HepG2 (cell line): ENCODE data around the gene VAMP8. TPM values are rescaled to one million over a fixed set of nuclear protein-coding genes. Genes with fewer than 3 reads are reported as not detected.

ENCODE experiments used
- FOXO1 ChIP-seq: sonication (generic); formaldehyde crosslinking; IDR thresholded peaks from 2 replicates; pipeline ENCODE4 v1.4.0; 2020; ENCODE audit warnings: missing genetic modification reagents
- HES4 ChIP-seq: sonication (generic); formaldehyde crosslinking; IDR thresholded peaks from 2 replicates; pipeline ENCODE4 v1.9.0; 2021; ENCODE audit warnings: mild to moderate bottlenecking, missing genetic modification reagents, borderline replicate concordance
- KDM4B ChIP-seq: sonication (generic); formaldehyde crosslinking; IDR thresholded peaks from 2 replicates; pipeline ENCODE4 v1.4.0; 2020; ENCODE audit warnings: missing genetic modification reagents
- KLF13 ChIP-seq: sonication (generic); formaldehyde crosslinking; IDR thresholded peaks from 2 replicates; pipeline ENCODE4 v1.4.0; 2020; ENCODE audit warnings: mild to moderate bottlenecking, missing genetic modification reagents
- MYPOP ChIP-seq: sonication (generic); formaldehyde crosslinking; IDR thresholded peaks from 2 replicates; pipeline ENCODE4 v1.8.1; 2023; ENCODE audit warnings: mild to moderate bottlenecking, moderate library complexity, missing genetic modification reagents
- NFE2 ChIP-seq: sonication (generic); formaldehyde crosslinking; IDR thresholded peaks from 2 replicates; pipeline ENCODE4 v1.4.0; 2020; ENCODE audit warnings: missing genetic modification reagents
- PCBP2 ChIP-seq: fragments of 200-400 bp; formaldehyde crosslinking; optimal IDR thresholded peaks from 2 replicates; pipeline ENCODE3; 2018; ENCODE audit warnings: low read length, low read depth; ENCODE audit not compliant: poor library complexity, severe bottlenecking
- PPARG ChIP-seq: conservative IDR thresholded peaks from 2 replicates; pipeline ENCODE4 v1.6.1; 2016; ENCODE audit warnings: missing biosample characterization, missing genetic modification reagents
- RAD21 ChIP-seq: fragments of 450-650 bp; formaldehyde crosslinking; IDR thresholded peaks from 2 replicates; pipeline ENCODE4 v1.5.0; 2020; ENCODE audit warnings: mild to moderate bottlenecking
- REPIN1 ChIP-seq: sonication (generic); formaldehyde crosslinking; IDR thresholded peaks from 2 replicates; pipeline ENCODE4 v1.8.0; 2022; ENCODE audit warnings: missing genetic modification reagents, low read depth, mild to moderate bottlenecking, borderline replicate concordance
- THAP7 ChIP-seq: sonication (generic); formaldehyde crosslinking; IDR thresholded peaks from 2 replicates; pipeline ENCODE4 v1.8.1; 2023; ENCODE audit warnings: mild to moderate bottlenecking, missing genetic modification reagents
- THYN1 ChIP-seq: sonication (generic); formaldehyde crosslinking; IDR thresholded peaks from 2 replicates; pipeline ENCODE4 v1.8.1; 2023; ENCODE audit warnings: low read depth, mild to moderate bottlenecking, moderate library complexity, missing genetic modification reagents, borderline replicate concordance
- ZFP36L2 ChIP-seq: sonication (generic); formaldehyde crosslinking; IDR thresholded peaks from 2 replicates; pipeline ENCODE4 v1.4.0; 2020; ENCODE audit warnings: missing genetic modification reagents
- ZIK1 ChIP-seq: sonication (generic); formaldehyde crosslinking; IDR thresholded peaks from 2 replicates; pipeline ENCODE4 v1.5.0; 2020; ENCODE audit warnings: mild to moderate bottlenecking, low read depth, missing genetic modification reagents, borderline replicate concordance
- ZKSCAN5 ChIP-seq: sonication (generic); formaldehyde crosslinking; IDR thresholded peaks from 2 replicates; pipeline ENCODE4 v1.5.1; 2020; ENCODE audit warnings: mild to moderate bottlenecking, missing genetic modification reagents
- ZNF124 ChIP-seq: sonication (generic); formaldehyde crosslinking; IDR thresholded peaks from 2 replicates; pipeline ENCODE4 v1.4.0; 2020; ENCODE audit warnings: missing genetic modification reagents
- ZNF232 ChIP-seq: sonication (generic); formaldehyde crosslinking; IDR thresholded peaks from 2 replicates; pipeline ENCODE4 v1.4.0; 2020; ENCODE audit warnings: missing genetic modification reagents, borderline replicate concordance
- ZNF235 ChIP-seq: sonication (generic); formaldehyde crosslinking; IDR thresholded peaks from 2 replicates; pipeline ENCODE4 v1.8.1; 2023; ENCODE audit warnings: mild to moderate bottlenecking, missing genetic modification reagents, borderline replicate concordance
- ZNF296 ChIP-seq: sonication (generic); formaldehyde crosslinking; conservative IDR thresholded peaks from 2 replicates; pipeline ENCODE4 v1.5.0; 2020; ENCODE audit warnings: mild to moderate bottlenecking, missing genetic modification reagents
- ZNF569 ChIP-seq: sonication (generic); formaldehyde crosslinking; IDR thresholded peaks from 2 replicates; pipeline ENCODE4 v1.5.0; 2020; ENCODE audit warnings: mild to moderate bottlenecking, missing genetic modification reagents, moderate library complexity, borderline replicate concordance
- ZNF609 ChIP-seq: sonication (generic); formaldehyde crosslinking; IDR thresholded peaks from 2 replicates; pipeline ENCODE4 v1.4.0; 2020; ENCODE audit warnings: mild to moderate bottlenecking, missing genetic modification reagents, borderline replicate concordance
- ZNF780A ChIP-seq: sonication (generic); formaldehyde crosslinking; IDR thresholded peaks from 2 replicates; pipeline ENCODE4 v1.8.0; 2022; ENCODE audit warnings: mild to moderate bottlenecking, missing genetic modification reagents, moderate library complexity
- ZNF878 ChIP-seq: sonication (generic); formaldehyde crosslinking; IDR thresholded peaks from 2 replicates; pipeline ENCODE4 v1.8.1; 2023; ENCODE audit warnings: mild to moderate bottlenecking, missing genetic modification reagents, moderate library complexity
- polyA plus RNA-seq, 8 experiments: library from polyadenylated mRNA; depleted of rRNA in 3 of 8; stranded (reverse) in 7 of 8; unstranded in 1 of 8; fragments of >200 nt; fragmentation: Illumina TruSeq in 4 of 8; extraction: Trizol in 4 of 8; gene quantifications; 2 replicates each; pipeline versions ENCODE4 v1.2.1 to v1.2.3, GENCODE V29; 2011 to 2016; ENCODE audit warnings: low read depth in 4 of 8, missing spikeins in 1 of 8, mixed read lengths in 1 of 8; ENCODE audit not compliant: insufficient read depth in 1 of 8
- total RNA-seq, 5 experiments: library from RNA; depleted of rRNA; stranded (reverse); fragments of >200 nt; fragmentation: Illumina TruSeq; extraction: Trizol; gene quantifications; 2 replicates each; pipeline ENCODE4 v1.2.3, GENCODE V29; 2016; ENCODE audit warnings: low read depth in 1 of 5
- TF ChIP-seq, protein P1 (sequence below): sonication (generic); formaldehyde crosslinking; IDR thresholded peaks from 2 replicates; pipeline ENCODE4 v1.4.0; 2020; ENCODE audit warnings: mild to moderate bottlenecking, missing genetic modification reagents

Gene VAMP8
- total and polyA plus RNA-seq, 2 of the 13 experiments (the other 11 are each of a cell fraction or from before 2014, with no cell fraction given), result 83.3 to 157 TPM

GRCh38 chr2:85596026-85596333 lies 18.6 kb downstream of the VAMP8 start (continued):
- no peak for TF ChIP-seq ZNF878 (CRISPR knock-in tag)
- TF ChIP-seq ZNF569 (CRISPR knock-in tag), result no peak
- TF ChIP-seq ZNF780A, result 0 out of 2 replicates have a peak, but pooled peaks have one; percentile 27
- no peak for TF ChIP-seq PCBP2
- no peak for TF ChIP-seq ZNF609 (CRISPR knock-in tag)
- no peak for TF ChIP-seq REPIN1 (CRISPR knock-in tag)
- no peak for TF ChIP-seq ZNF296 (CRISPR knock-in tag)
- no peak for TF ChIP-seq KDM4B (CRISPR knock-in tag)
- TF ChIP-seq, protein P1, sequence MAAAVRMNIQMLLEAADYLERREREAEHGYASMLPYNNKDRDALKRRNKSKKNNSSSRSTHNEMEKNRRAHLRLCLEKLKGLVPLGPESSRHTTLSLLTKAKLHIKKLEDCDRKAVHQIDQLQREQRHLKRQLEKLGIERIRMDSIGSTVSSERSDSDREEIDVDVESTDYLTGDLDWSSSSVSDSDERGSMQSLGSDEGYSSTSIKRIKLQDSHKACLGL (CRISPR knock-in tag), result no peak
- TF ChIP-seq ZFP36L2 (CRISPR knock-in tag), result no peak
- TF ChIP-seq THAP7 (CRISPR knock-in tag), result no peak
- TF ChIP-seq THYN1 (CRISPR knock-in tag), result no peak
- TF ChIP-seq NFE2, result no peak
- TF ChIP-seq ZIK1 (CRISPR knock-in tag), result no peak
- no peak for TF ChIP-seq KLF13 (CRISPR knock-in tag)
- TF ChIP-seq MYPOP (CRISPR knock-in tag), result no peak; the same call in 1 of the 2 replicates
- no peak for TF ChIP-seq ZNF124 (CRISPR knock-in tag)
- no peak for TF ChIP-seq ZNF235 (CRISPR knock-in tag)
- 0 out of 2 replicates have a peak, but pooled peaks have one; percentile 13 for TF ChIP-seq ZKSCAN5
- no peak for TF ChIP-seq PPARG
- 0 out of 2 replicates have a peak, but pooled peaks have one; percentile 3 for TF ChIP-seq HES4 (CRISPR knock-in tag)
- TF ChIP-seq FOXO1 (CRISPR knock-in tag), result no peak
- TF ChIP-seq ZNF232 (CRISPR knock-in tag), result no peak
- no peak for TF ChIP-seq RAD21
